Midbrain (tissue), 1 donor: ENCODE data around the gene RAD9A.
"Not testable (repeated sequence)": the region's sequence is repeated elsewhere in the genome, so short reads cannot be mapped to it uniquely, and the experiment has no call there.

Experiments used
- DNase-seq: peaks from one replicate; lab custom pipeline; 2025; lab: John Stamatoyannopoulos, UW

Gene RAD9A

DNA sequence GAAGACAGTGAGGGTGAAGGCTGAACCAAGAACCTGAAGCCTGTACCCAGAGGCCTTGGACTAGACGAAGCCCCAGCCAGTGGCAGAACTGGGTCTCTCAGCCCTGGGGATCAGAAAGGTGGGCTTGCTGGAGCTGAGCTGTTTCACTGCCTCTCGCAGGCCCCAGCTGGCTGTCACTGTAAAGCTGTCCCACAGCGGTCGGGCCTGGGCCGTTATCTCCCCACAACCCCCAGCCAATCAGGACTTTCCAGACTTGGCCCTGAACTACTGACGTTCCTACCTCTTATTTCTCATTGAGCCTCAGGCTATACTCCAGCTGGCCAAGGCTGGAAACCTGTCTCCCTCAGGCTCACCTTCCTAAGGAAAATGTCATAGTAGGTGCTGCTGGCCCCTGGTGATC, 5.8 kb downstream of the RAD9A start:
- DNase-seq = no peak

DNA sequence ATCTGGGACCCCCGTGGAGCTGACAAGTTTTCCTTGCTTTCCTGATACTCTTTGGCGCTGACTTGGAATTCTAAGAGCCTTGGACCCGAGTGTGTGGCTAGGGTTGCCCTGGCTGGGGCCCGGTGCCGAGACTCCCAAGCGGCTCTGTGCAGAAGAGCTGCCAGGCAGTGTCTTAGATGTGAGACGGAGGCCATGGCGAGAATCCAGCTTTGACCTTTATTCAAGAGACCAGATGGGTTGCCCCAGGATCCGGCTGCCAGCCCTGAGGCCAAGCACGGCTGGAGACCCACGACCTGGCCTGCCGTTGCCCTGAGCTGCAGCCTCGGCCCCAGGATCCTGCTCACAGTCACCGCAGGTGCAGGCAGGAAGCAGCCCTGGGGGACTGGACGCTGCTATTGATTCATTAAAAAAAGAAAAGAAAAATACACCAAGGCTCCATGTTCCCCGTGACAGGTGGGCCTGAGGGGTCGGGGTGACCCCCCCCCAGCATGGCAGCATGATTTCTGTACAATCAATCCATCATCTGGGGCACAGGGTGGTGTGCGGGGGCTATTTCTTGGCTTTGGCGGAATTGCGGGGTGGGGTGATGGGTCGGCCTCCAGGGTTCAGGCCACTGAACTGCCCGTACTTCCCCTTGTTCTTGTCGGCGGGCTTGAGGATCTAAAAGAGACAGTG, 6.3 kb downstream of the RAD9A start:
- no peak for DNase-seq

DNA sequence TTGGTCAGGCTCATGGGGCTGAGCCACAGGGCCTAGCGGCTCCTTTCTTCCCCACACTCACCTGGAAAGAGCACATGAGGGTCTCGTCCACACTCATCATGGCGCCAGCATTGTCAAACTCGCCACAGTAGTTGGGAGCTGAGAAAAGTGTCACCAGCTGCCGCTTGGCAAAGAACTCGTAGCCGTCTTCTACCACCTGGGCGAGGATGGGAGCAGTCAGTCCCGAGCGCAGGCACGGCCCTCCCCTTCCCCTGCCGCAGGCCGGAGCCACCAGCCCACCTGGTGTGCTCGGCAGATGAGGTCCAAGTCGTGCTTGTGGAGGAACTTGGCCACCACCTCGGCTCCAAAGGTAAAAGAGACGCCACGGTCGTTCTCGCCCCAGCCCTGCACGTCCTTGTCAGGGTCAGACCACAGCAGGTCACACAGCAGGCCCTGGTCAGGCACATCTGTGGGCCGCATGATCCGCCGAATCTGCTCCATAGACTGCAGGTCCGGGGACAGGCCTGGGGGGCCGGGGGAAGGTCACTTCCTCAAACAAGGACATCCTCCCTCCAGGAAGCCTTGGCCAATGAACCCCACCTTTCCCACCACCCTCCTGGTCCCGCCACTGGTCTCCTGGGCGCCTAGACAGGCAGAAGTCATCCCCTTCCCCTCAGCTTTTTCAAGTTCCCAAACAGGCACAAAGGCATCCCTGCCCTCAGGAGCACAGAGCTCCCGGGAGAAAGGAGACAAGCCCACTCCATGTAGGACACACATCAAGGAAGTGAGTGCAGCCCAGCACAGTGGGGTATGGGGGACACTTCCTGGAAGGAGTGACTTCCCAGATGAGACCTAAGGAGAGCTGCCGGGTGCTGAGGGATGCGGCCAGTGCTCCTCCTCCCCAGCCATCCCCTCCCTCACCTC, 7.1 kb downstream of the RAD9A start:
- no peak for DNase-seq

DNA sequence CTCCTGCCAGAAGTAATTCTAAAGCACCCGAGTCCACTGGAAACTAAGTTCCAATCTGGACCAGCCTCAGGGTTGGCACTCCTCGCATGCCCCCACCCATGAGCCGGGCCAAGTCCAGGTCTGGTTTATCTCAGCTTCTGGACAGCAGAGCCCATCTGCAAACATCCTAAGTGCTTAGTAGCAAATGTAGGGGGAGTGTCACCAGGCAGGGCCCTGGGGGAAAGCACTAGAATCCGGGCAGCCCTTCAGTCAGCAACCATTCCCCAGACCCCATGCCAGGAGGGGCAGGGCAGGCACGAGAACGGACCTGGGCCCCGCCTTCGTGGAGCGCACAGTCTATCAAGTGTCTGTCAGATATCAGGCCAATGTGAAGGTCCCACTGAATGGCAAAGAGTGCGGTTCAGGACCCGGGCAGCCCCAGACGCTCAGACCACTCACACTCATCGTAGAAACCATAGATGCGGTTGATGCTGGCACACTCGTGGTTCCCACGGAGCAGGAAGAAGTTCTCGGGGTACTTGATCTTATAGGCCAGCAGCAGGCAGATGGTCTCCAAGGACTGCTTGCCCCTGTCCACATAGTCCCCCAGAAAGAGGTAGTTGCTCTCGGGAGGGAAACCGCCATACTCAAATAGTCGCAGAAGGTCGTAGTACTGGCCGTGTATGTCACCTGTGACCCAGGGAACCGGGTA, 8.6 kb downstream of the RAD9A start:
- no peak for DNase-seq

DNA sequence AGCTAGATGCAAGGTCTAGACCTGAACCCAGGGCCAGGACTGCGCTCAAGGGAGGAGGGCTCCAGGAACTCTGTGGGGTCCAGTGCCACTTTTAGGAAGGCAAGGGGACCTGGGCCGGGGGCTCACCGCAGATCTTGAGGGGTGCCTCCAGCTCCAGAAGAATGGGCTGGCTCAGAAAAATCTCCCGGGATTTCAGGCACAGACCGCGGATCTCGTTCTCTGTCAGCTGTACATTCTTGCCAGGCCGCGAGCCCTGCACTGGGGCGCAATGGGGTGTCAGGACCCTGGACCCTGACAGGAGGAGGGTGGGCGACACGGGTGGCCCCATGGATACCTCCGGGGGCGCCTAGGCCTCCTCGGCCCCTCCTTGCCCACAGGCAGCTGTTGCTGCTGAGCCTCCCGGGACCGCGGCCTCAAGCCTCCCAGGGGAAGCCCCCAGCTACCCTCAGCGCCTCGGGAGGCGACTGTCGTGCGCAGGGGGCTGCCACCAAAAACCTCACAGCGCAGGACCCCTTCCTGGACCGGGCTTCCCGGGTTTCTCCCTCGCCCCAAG, 9.2 kb downstream of the RAD9A start:
- DNase-seq = no peak

DNA sequence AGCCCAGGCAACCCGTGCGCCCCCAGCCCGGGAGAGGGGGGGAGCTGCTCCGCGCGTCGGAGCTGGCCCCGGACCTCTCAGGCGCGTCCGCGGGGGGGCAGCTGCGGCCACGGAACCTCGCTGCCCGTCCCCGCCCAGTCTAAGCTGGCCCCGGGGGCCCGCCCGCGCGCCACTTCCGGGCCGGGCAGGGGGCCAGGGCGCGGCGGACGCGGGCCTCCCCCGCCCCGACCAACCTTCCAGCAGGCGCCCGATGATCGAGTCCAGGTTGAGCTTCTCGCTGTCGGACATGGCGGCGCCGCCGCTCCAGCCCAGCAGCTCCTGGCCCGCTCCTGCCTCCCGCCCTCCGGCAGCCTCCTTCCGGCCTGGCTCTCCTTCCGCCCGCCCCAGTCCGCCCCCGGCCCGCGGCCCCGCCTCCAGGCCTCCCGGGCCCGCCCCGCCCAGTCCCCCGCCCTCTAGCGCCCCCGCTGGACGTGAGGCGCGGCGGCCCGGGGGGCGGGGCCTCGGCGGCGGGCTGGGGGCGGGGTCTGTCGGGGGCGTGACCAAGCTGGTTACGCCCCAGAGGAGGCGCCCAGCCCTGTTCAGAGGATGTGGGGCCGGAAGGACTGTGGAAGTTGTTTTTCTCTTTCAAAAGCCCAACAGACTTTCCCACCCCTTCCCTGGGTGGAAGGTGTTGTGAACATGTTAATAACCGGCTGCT, 9.9 kb downstream of the RAD9A start, which contains the start of gene PPP1CA:
PPP1CA (minus strand) TSS at position 364 of the 697 bp plus-strand sequence; CDS start at position 288, 76 bp downstream.
- peak; percentile 92 for DNase-seq

DNA sequence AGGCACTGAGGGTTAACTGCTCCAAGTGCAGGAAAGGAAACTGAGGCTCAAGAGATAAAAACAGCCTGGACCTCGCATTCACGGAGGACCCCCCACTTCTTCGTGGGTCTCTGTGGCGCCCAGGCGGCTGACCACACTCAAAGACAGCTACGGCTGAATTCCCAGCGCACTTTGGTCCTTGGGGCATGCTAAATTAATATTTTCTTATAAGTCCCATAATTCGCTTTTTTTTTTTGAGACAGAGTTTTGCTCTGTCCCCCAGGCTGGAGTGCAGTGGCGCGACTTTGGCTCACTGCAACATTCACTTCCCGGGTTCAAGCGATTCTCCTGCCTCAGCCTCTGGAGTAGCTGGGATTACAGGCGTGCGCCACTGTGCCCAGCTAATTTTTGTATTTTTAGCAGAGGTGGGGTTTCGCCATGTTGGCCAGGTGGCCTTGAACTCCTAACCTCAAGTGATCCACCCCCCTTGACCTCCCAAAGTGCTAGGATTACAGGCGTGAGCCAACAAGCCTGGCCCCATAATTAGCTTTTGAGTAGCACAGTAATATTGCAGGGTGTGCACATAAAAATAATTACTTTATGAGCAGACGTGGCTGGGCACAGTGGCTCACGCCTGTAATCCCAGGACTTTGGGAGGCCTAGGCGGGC, 10.5 kb downstream of the RAD9A start:
- not testable (repeated sequence) for DNase-seq

DNA sequence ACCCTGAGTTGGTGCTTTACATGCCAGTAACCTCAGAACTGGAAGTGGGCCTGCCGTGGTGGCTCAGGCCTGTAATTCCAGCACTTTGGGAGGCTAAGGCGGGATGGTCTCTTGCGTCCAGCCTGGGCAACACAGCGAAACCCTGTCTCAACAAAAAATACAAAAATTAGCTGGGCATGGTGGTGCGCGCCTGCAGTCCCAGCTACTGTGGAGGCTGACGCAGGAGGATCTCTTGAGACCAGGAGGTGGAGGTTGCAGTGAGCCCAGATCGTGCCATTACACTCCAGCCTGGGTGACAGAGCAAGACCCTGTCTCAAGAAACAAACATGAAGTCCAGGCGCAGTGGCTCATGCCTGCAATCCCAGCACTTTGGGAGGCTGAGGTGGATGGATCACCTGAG, 11.3 kb downstream of the RAD9A start:
- DNase-seq = not testable (repeated sequence)

DNA sequence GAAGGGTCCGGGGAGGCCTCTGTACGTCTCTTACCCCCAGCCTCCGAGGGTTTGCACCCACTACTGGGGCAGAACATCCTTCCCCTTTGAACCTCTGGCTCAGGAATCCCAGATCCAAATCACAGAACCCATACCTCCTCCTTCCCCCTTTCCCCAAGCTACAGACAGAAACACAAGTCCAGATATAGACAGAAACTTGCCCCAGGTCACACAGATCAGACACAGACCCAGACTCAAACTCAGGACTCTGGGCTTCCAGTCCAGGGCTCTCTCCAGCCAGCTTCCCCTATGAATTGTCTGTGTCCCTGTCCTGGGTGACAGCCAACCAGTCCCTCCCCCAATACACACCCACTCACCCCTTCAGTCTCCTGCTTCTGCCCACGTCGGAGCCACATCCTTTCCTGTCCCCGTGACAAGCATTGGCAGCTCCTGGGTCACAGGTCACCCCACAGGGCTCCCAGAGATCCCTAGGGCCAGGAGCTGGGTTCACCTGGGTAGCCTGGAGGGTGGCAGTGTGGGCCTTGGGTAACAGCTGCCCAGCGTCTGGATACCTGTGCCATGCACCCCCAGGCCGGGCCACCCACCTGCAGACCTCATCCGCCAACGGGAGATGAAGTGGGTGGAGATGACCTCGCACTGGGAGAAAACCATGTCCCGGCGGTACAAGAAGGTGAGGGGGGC, 12.9 kb downstream of the RAD9A start:
- DNase-seq = no peak

DNA sequence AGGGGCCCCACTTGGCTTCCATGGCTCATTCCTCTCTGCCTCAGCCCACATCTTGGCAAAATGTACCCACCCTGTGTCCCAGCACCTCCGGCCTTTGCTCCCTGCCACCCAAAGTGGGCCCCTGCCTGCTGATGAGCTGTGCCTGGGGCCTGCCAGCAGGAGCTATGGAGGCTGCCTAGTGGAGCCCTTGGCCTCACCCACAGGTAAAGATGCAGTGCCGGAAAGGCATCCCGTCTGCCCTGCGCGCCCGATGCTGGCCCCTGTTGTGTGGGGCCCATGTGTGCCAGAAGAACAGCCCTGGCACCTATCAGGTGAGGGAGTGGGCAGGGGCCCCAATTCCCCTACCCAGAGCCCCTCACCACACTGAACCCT, 13.4 kb downstream of the RAD9A start:
- DNase-seq = no peak

DNA sequence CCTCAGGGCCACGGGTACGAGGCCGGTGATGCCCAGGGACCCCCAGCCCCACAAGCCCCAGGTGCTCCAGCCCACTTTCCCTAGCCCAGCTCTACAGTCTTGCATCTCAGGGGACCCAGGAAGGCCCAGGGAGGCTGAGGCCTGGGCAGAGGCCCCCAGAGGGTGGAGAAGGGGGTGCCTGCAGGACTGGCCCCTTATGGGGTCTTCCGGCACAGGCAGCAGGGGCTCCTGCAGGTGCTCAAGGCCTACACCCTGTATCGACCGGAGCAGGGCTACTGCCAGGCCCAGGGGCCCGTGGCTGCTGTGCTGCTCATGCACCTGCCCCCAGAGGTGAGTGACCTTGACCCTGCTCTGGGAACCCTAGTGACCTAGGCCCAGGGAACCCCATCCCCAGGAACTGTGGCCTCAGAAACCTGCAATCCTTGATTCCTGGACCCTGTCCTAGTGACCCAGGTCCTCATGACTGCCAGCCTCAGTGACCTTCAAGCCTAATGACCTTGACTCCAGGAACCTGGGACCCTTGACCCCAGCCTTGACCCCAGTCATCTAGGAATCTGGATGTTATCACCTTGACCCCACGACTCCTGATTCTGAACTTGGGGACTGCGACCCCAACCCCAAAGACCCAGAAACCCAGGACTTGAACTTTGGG, 14.0 kb downstream of the RAD9A start:
- no peak for DNase-seq

DNA sequence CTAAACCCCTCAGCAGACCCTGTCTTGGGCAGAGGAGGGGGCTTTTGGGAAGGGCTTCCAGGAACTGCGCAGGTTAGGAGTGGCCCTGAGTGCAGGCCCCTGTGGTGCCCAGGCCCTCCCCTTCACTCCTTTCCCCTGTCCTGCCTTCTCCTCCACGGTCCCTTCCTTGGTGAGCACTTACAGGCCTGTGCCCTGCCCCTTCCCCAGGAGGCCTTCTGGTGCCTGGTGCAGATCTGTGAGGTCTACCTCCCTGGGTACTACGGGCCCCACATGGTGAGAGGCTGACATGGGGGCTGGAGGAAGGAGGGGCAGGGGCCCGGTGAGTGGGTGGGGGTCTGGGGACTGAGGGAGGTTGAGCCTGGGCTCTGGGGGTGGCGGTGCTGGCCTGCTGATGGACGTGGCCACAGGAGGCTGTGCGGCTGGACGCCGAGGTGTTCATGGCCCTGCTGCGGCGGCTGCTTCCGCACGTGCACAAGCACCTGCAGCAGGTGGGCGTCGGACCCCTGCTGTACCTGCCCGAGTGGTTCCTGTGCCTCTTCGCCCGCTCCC, 14.7 kb downstream of the RAD9A start:
- no peak for DNase-seq

DNA sequence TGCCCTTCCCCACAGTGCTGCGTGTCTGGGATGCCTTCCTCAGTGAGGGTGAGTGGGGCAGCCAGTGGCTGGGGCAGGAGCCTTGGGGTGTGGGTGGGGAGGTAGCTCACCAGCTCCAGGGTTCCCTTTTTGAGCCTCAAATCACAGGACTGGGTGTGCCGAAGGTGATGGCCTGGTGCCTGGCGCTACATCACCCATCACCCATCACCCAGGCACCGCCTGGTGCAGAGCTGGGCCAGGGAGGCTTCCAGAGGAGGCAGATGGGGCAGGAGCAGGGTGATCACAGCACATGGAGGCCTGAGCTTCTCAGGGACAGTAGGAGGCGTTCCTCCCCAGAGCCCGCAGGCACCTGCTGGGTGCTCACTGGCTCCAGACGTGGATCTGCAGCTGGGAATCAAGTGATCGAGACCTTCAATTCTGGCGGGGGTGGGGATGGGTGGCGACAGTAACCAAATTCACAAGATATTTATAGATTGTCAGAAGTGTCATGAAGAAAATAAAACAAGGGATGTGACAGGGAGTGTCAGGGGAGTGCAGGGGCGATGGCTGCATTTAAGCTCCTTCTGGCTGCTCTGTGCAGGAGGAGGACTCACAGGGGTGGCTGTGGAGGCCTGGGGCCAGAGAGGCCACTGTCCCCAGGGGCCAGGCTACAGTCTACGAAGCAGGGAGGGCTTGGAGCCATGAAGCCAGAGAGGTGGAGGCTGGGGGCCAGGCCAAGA, 15.3 kb downstream of the RAD9A start:
- peak; percentile 17 for DNase-seq

DNA sequence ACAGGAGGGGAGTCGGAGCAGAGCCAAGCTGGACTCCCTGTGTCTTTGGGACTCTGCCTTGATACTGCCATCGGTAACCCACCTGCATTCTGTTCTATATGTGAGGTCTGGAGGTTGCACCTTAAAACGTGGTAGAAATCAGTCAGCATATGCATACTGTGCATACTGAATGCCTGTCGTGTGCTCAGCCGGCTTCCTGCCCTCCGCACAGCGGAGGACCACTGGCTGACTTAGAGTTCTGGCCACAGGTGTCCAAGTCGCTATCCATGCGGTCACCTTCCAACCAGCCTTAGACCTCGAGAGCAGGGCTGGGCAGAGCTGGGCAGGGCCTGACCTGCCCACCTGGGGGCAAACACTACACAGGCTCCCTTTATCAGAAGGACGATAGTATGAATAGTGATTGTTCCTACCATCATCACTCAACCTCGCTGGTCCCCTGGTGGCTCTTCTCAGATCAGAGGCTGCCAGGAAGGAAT, 15.9 kb downstream of the RAD9A start:
- no peak for DNase-seq

DNA sequence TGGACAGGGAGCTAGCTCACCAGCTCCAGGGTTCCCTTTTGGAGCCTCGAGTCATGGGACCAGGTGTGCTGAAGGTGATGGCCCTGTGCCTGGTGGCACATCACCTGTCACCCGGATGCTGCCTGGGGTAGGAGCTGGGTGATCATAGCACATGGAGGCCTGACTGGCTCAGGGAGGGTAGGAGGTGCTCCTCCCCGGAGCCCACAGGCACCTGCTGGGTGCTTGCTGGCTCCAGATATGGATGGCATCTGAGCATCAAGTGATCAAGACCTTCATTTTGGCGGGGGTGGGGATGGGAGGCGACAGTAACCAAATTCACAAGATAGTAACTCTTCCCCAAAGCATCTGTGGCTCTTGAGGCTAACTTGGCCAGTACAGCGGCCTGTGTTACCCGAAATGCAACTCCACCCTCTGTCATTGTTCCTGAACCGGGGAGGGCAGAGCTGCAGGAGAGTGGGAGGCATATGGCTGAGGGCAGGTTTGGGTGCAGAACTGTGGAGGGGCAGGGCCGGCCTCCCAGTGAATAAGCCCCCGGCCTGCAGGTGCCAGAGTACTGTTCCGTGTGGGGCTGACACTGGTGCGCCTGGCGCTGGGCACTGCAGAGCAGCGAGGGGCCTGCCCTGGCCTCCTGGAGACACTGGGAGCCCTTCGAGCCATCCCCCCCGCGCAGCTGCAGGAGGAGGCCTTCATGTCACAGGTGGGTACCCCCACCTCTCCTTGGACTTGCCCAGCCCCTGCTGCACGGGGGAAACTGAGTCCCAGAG, 16.8 kb downstream of the RAD9A start:
- no peak for DNase-seq

DNA sequence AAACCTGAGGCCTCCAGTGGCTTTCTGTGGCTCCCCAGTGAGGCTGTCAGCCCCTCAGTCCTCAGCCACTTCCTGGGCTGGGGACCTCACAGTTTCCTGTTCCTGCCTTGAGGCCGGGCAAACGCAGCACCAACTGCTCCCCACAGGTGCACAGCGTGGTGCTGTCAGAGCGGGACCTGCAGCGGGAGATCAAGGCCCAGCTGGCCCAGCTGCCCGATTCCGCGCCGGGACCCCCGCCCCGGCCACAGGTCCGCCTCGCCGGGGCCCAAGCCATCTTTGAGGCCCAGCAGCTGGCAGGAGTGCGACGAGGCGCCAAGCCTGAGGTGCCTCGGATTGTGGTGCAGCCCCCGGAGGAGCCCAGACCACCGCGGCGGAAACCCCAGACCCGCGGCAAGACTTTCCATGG, 17.5 kb downstream of the RAD9A start:
- DNase-seq = no peak

DNA sequence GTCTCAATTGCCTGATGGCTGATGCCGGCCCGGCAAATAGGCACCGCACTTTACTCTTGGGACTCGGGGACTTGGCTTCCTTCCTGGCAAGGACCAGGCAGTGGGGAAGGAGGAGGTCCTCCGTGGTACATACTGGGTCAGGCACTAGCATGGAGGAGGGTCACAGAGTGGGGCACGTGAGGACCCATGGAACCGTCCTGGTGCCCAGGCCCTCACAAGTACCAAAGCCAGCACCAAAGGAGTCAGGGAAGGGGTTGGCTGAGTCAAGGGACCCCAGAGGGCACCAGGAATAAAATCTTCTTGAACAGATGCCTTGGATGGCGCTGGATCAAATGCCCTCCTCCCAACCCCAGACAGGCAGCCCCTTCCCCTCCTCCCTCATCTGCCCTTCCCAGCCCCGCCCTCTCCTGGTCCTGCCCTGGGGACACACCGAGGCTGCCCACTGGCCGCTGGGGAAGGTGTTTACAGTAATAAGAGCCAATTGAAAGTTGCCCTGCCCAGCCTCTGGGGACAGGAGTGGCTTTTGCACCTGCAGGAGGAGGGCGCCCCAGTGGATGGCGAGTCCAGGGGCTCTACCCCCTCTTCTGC, 18.1 kb downstream of the RAD9A start:
- no peak for DNase-seq

DNA sequence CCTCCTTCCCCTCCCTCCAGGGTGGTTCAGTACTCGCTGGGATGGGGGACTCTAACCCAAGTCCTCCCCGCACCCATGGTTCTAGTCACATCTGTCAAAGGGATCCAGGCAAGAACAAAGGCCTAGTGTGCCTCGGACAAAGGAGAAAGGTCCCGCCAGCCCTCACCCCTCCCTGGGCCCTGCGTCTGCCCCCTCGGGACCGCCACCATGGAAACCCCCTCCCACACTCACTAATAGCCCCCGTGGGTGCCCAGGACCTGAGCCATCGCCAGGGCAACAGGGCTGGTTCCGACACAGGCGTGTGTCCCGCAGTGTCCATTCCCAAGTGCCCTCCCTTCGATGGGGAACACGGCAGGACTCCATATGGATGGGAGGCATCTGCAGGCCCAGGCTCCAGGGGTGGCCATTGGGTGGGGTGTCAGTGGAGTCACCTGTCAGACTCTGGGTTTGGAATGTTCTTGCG, 18.6 kb downstream of the RAD9A start:
- DNase-seq = peak; percentile 82
